22Rv1 (cell line): Measurements from ENCODE around the gene CLASP1.

ENCODE experiments used
- H3K27ac ChIP-seq: fragments of 450-650 bp; 2 replicates; pipeline ENCODE4 v1.5.1; 2017
- CTCF ChIP-seq: fragments of 450-650 bp; IDR thresholded peaks from 2 replicates; pipeline ENCODE4 v1.5.1; 2017; ENCODE audit warnings: mild to moderate bottlenecking
- ZFX ChIP-seq: fragments of 450-650 bp; IDR thresholded peaks from 2 replicates; pipeline ENCODE4 v1.6.1; 2017; ENCODE audit warnings: antibody characterized with exemption, borderline replicate concordance

Gene CLASP1

GRCh38 chr2:121532347-121532766, 116.9 kb downstream of the CLASP1 start:
- no peak for TF ChIP-seq ZFX
- no peak for TF ChIP-seq CTCF
- H3K27ac ChIP-seq = peak overlapping the region; percentile 91

- TF ChIP-seq ZFX (no peak), CTCF (no peak)
- H3K27ac ChIP-seq = peak overlapping the region; percentile 91
Measured at GRCh38 chr2:121530212-121530705, 119.0 kb downstream of the CLASP1 start.

GRCh38 chr2:121529439-121530211, 119.6 kb downstream of the CLASP1 start:
- peak overlapping the region; percentile 91 for H3K27ac ChIP-seq
- no peak for TF ChIP-seq ZFX
- TF ChIP-seq CTCF = no peak

GRCh38 chr2:121527009-121527682, 122.1 kb downstream of the CLASP1 start:
- TF ChIP-seq CTCF (no peak), ZFX (no peak)
- H3K27ac ChIP-seq = no peak overlapping the region

GRCh38 chr2:121524685-121525425, 124.4 kb downstream of the CLASP1 start:
- no peak overlapping the region for H3K27ac ChIP-seq
- TF ChIP-seq ZFX (no peak), CTCF (no peak)

- TF ChIP-seq CTCF (no peak), ZFX (no peak)
- H3K27ac ChIP-seq = no peak overlapping the region
Measured at GRCh38 chr2:121521359-121521758, 127.9 kb downstream of the CLASP1 start.
